ENCODE data around the gene KDM7A.

GRCh38 chr7:140080919-140081318 is 95.9 kb downstream of the KDM7A start:
- TF ChIP-seq POLR2AphosphoS5 (IDR thresholded peaks at IDR 0.05) (no peak), POLR2A (IDR thresholded peaks at IDR 0.05) (no peak), EP300 (IDR thresholded peaks at IDR 0.05) (no peak)
- TF ChIP-seq, protein P1, sequence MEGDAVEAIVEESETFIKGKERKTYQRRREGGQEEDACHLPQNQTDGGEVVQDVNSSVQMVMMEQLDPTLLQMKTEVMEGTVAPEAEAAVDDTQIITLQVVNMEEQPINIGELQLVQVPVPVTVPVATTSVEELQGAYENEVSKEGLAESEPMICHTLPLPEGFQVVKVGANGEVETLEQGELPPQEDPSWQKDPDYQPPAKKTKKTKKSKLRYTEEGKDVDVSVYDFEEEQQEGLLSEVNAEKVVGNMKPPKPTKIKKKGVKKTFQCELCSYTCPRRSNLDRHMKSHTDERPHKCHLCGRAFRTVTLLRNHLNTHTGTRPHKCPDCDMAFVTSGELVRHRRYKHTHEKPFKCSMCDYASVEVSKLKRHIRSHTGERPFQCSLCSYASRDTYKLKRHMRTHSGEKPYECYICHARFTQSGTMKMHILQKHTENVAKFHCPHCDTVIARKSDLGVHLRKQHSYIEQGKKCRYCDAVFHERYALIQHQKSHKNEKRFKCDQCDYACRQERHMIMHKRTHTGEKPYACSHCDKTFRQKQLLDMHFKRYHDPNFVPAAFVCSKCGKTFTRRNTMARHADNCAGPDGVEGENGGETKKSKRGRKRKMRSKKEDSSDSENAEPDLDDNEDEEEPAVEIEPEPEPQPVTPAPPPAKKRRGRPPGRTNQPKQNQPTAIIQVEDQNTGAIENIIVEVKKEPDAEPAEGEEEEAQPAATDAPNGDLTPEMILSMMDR (IDR thresholded peaks at IDR 0.05), result no peak

All from upper lobe of left lung (tissue), 4 donors.